ENCODE measurements around the gene CCL15. TPM values are rescaled to one million over a fixed set of nuclear protein-coding genes. Genes with fewer than 3 reads are reported as not detected.

The CCL15 gene
- total and polyA plus RNA-seq, 2 of the 13 experiments (the other 11 are each of a cell fraction or from before 2014, with no cell fraction given) = 29.2 to 45.9 TPM

- TF ChIP-seq POGK (CRISPR knock-in tag; conservative IDR thresholded peaks at IDR 0.05) (no peak), SOX13 (IDR thresholded peaks at IDR 0.05) (no peak), SOX13 (CRISPR knock-in tag; conservative IDR thresholded peaks at IDR 0.05 in 1 of 2, IDR thresholded peaks at IDR 0.05 in 1 of 2) (peak in 1 of 2 experiments; percentile 75; a peak in 2 of 4 replicates), MLLT10 (CRISPR knock-in tag; IDR thresholded peaks at IDR 0.05) (no peak), PAWR (CRISPR knock-in tag; IDR thresholded peaks at IDR 0.05; ENCODE audit: borderline replicate concordance) (no peak), ZNF350 (CRISPR knock-in tag; IDR thresholded peaks at IDR 0.05; ENCODE audit: borderline replicate concordance, low read depth) (no peak; the same call in 1 of the 2 replicates), TAF1 (CRISPR knock-in tag; IDR thresholded peaks at IDR 0.05) (no peak), PRPF4 (IDR thresholded peaks at IDR 0.05; ENCODE audit: low read depth, low read length, poor library complexity, severe bottlenecking) (no peak), THRA (CRISPR knock-in tag; IDR thresholded peaks at IDR 0.05; ENCODE audit: borderline replicate concordance) (peak; percentile 57; the same call in 1 of the 2 replicates), RFX3 (CRISPR knock-in tag; IDR thresholded peaks at IDR 0.05) (no peak), ZNF770 (CRISPR knock-in tag; IDR thresholded peaks at IDR 0.05) (no peak), RFX1 (IDR thresholded peaks at IDR 0.05) (no peak), PPARG (CRISPR knock-in tag; conservative IDR thresholded peaks at IDR 0.05) (peak; percentile 89), HMG20A (CRISPR knock-in tag; IDR thresholded peaks at IDR 0.05; ENCODE audit: borderline replicate concordance) (peak; percentile 70; the same call in 1 of the 2 replicates), HOMEZ (CRISPR knock-in tag; IDR thresholded peaks at IDR 0.05; ENCODE audit: low read depth) (no peak), SYNCRIP (IDR thresholded peaks at IDR 0.05; ENCODE audit: insufficient read depth, low read depth, low read length) (no peak), RFXAP (CRISPR knock-in tag; IDR thresholded peaks at IDR 0.05; ENCODE audit: borderline replicate concordance) (no peak), GZF1 (CRISPR knock-in tag; IDR thresholded peaks at IDR 0.05) (no peak), RAD51 (IDR thresholded peaks at IDR 0.05; ENCODE audit: borderline replicate concordance) (no peak), ZNF883 (CRISPR knock-in tag; IDR thresholded peaks at IDR 0.05; ENCODE audit: not compliant biosample characterization) (no peak), HNF4G (IDR thresholded peaks at IDR 0.05; ENCODE audit: borderline replicate concordance, low read depth, low read length) (peak; percentile 29; the same call in 1 of the 2 replicates), HNF4G (CRISPR knock-in tag; IDR thresholded peaks at IDR 0.05; ENCODE audit: borderline replicate concordance, low read depth) (no peak), MZF1 (CRISPR knock-in tag; IDR thresholded peaks at IDR 0.05; ENCODE audit: borderline replicate concordance) (no peak), ZNF850 (CRISPR knock-in tag; conservative IDR thresholded peaks at IDR 0.05) (no peak), SP4 (CRISPR knock-in tag; IDR thresholded peaks at IDR 0.05) (no peak), TSC22D2 (CRISPR knock-in tag; IDR thresholded peaks at IDR 0.05; ENCODE audit: borderline replicate concordance) (no peak)
Measured at GRCh38 chr17:36000732-36001109, 632 bp downstream of the CCL15 start (continued).
